SHP77 (cell line): ENCODE data around the gene ATRIP.
"Not testable (repeated sequence)": the region's sequence is repeated elsewhere in the genome, so short reads cannot be mapped to it uniquely, and the experiment has no call there.

Source experiments
- DNase-seq, 2 experiments: peaks; one replicate each; lab custom pipeline; 2025; lab: John Stamatoyannopoulos, UW

The ATRIP gene

DNA sequence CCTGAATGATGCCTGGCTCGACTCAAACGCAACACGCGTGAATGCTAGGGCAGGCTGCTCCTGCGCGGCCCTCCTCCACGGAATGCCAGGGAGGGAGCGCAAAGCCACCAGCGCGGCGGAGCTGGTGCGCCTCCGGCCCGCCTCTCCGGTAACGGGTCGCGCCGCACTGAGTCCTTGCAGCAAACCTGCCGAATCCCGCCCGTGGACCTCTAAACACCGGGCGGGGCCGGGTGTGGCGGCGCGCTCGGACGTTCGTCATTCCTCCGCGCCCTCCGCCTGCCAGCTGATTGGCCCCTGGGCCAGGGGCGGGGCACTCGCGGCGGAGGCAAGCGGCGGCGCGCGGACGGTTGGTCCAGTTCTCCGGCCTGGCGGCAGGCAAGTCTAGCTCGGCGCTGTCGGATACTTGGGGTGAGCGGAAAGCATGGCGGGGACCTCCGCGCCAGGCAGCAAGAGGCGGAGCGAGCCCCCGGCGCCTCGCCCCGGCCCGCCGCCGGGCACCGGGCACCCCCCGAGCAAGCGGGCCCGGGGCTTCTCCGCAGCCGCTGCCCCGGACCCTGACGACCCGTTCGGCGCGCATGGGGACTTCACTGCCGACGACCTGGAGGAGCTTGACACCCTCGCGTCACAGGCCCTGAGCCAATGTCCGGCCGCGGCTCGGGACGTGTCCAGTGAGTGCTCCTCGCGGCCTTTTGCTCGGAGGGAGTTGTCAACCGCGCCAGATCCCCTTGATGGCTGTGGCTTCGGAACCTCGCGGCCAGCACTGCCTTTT lies at the start of gene ATRIP:
TSS of gene ATRIP (plus strand) at position 313 of the 769 bp plus-strand sequence. CDS start at position 422, 109 bp downstream.
- peak; percentile 89 to 90 for DNase-seq

DNA sequence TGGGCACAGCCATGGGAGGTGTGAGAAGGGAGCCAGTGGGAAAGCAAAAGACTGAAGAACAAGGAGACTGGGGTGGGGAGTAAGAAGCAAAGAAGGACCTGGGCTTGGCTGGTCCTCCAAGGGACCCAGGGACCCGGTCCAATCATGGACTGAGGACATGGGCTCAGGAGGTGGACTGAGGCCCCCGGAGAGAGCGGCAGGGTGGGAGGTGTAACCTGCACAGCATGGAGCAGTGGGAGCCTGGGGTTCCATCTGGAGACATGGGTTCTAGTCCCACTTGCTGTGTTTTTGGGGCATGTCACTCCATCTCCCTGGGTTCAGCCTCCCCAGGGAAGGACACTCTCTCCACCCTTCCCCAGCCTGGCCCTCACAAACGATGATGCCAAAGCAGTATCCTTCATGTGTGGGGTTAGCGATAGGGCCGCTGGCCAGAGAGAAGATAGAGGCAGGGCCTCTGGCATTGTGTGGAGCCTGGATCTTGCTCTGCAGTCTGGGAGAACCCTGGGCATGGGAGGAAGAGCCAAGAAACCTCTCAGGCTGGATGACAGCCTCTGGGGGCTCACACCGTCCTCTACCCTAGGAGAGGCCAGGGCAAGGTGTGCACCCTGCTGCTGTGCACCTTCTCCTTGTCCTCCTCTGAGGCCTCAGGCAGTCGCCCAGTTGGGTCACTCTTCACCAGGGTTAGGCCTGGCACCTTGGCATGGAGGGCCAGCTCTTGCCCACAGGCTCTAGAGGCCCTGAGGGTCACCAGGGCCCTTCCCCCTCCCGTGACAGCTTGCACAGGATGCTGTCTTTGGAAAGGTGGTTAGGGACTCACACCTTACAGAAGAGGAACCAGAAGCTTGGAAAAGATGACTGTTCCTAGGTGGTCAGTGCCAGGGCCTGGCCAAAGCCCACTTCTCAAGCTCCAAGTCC lies 48.5 kb upstream of the ATRIP start:
- DNase-seq = no peak

DNA sequence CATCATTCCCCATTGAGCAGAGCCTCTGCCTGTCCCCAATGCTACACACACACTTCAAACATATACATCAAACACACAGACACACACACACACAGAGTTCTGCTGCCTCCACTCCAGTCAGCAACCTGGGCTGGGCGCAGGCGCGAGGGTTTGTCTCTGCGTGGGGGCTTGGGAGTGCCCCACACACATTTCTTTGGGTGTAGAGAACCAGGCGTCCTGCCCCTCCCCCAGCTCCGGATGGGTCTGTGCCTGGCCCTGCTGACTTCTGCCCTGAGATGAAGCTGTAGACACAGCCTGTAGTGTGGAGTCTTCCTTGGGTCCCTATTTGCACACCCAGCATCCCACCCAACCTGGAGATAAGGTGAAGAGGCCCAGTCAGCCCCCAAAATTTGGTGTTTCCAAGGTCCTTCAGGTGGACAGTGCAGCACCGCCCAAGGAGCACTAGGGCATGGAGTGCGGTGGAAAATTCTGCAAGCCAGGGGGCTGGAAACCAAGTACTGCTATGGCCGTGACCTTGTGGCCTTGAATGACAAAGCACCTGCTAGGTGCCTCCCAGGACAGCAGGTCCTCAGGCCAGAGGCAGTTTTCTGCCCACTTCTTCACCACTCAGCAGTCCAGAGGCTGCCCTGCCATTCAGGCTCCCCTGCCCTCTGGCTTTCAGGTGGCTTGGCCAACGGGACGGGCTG lies 47.7 kb upstream of the ATRIP start:
- DNase-seq = no peak

DNA sequence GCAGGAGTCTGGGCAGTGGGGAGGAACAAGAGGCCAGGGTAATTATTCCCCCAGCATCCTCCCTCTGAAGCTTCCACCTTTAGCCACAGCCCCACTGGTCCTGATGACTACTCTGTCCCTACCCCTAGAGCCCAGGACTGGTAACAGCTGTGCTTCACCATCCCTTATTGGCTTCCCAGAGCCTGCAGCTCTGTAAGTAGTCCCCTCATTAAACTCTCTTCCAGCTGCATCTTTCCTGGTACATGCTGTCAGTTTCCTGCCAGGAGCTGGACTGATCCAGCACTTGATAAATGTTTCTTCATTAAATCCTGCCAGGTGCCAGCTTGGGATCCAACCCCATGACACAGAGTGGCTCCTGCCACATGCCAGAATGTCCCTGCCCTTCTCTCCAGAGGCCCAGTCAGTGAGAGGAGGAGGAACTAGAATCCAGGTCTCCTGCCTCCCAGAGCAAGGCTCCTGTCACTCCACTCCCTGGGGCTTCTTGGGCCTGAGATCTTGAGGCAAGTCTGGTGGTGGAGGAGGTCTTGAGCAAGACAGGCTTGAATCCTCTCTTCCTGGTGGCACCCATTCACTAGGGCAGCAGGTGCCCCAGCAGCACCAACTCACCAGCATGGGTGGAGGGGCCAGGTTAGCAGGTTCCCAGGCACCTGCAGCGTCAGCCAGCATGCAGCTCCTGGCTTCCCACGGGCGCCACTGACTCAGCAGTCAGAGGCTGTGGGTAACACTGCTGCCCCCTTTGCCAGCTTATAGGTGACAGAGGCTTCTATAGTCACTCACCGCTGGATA lies 47.0 kb upstream of the ATRIP start:
- no peak for DNase-seq

DNA sequence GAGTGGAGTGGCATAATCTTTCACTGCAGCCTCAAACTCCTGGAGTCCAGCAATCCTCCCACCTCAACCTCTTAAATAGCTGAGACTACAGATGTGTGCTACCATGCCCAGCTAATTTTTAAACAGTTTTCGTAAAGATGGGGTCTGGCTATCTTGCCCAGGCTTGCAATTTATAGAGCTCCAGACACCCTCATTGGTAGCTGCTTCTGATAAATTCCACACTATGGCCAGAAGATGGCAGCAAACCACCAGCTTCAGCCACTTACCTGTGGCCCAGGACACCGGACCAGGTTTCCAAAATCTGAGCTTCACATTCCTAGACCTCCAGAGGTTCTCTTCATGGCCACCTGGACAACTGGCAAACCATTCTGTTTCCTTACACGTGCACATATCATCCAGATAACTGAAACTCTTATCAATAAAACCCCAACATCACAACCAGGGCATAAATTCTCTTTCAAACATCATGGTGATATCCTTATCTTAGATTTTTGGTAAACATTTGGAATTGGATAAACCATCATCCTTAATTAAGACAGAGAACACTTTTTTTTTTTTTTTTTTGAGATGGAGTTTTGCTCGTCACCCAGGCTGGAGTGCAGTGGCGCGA lies 45.6 kb upstream of the ATRIP start:
- DNase-seq = peak; percentile 35 to 67

DNA sequence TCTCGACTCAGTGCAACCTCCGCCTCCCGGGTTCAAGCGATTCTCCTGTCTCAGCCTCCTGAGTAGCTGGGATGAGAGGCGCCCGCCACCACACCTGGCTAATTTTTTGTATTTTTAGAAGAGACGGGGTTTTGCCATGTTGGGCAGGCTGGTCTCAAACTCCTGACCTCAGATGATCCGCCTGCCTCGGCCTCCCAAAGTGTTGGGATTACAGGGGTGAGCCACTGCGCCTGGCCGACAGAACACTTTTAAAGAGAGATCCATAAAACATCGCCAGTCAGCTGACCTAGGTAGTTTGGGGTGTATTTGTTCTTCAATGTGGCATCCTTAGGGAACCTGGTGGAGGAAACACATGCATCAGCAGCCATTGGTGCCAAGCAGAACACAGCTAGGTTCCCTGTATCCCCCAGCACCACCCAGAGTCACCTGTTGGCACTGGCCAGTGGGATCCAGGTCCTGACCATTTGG lies 45.1 kb upstream of the ATRIP start:
- DNase-seq = not testable (repeated sequence)

DNA sequence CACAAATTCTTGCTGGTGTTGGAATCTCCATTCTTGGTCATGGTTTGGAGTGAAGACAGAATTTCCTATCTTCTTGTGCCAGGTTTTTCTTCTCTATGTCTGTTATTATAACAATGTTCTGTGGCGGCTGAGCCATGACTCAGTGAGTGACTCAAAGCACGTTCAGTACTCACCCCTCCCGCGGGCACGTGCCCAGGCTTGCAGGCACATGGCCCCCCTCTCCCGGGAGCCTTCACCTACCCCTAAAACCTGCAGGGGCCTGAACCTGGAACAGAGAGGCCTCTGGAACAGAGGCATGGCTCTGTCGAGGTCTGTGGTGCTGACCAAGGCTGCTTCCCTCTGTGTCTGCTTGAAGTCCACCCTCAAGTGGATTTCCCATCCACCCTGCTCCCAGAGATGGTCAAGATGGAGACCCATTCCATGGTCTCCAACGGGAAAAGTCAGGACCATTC lies 44.2 kb upstream of the ATRIP start:
- no peak for DNase-seq

DNA sequence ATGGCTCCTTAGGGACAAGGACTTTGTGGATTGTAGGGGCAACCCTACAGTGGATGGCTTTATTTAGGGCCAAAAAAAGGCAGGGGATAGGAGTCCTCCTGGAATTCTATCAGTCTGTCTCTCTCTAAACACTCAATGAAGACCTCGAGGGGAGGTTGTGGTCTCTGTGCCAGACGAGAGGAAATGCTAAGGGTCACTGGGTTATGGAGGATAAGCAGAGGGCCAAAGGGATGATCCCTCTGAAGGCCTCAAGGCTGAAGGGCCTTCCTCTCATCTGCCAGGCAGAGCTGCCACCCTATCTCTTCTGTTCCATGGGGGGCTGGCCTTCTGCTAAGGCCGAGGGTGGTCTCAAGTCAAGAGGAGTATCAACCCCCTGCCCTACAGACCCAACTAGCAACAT lies 43.6 kb upstream of the ATRIP start:
- DNase-seq = no peak

DNA sequence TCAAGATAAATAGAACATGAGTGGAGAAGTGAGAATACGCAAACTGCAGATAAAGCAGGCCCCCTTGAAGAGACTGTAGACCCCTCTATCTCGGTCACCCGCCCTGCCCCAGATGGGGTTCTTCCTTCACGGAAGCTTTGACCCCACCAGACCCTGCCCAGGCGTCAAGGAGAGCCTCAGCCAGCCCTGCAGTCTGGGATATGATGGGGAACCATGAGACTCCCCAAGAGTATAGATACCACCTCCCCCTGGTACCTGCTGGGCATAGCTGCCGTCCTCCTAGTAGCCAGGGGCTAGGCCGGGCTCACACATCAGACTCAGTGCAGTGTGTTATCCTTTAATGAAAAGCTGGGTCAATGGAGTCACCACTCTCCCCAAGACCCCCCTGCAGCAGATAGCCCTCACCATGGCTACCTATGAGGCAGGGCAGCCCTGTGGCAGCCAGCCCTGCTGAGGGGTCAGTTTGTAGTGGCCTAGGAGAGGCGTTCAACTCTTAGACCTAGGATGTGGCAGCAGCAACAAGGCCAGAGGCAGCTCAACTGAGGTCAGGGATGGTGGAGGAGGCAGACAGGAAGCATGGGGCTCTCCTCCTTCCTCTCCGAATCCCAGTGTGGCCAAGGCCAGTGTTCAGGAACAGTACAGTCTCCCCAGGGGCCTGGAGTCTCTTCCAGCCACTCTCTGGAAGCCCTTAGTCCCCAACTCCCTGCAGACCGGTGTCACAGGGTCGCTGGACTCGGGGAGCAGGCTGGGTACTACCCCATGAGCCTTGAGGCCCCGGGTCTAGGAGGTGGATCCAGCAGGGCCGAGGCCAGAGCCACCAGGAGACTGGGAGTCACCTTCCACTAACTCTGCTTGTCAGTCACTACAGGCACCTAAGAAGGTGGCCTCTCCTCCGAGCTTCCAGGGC lies 42.8 kb upstream of the ATRIP start:
- DNase-seq = no peak

DNA sequence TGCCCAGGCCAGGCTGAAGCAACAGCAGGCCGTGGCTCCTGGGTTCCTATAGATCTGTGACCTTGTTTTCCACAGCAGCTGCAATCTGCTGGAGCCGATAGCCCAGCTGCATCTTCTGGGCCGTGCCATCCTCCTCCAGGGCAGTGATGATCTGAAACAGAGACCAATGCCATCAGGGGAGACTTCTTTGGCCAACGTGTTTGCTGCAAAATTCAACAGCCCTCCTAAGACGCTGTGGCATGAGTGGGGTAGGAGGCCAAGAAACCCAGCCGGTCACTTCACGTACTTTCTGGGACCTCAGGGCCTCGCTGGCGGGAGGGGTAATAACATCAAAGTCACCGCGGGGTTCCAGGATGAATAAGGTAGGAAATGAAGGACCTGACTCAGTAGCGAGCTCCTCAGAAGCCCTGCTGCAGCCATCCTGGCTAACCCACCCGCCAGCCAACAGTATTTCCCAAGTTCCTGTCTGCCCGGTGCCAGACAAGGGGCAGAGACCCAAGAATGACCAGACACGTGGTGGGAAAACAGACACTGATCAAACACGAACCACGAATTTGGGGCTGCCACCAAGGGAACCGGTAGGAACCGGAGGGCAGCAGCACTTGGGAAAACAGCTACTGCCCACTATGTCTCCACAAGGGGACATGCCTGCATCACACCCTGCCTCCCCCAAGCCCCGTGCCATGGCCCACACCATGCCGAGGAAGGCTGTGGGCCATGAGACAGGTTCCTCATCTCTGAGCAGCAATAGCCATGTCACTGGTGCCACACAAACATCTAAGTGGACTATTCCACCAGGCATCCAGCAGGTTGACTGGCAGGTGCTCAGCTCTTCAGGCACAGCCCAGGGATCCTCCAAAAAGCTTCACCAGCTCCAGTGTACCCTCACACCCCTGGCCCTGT lies 41.8 kb upstream of the ATRIP start:
- no peak for DNase-seq

DNA sequence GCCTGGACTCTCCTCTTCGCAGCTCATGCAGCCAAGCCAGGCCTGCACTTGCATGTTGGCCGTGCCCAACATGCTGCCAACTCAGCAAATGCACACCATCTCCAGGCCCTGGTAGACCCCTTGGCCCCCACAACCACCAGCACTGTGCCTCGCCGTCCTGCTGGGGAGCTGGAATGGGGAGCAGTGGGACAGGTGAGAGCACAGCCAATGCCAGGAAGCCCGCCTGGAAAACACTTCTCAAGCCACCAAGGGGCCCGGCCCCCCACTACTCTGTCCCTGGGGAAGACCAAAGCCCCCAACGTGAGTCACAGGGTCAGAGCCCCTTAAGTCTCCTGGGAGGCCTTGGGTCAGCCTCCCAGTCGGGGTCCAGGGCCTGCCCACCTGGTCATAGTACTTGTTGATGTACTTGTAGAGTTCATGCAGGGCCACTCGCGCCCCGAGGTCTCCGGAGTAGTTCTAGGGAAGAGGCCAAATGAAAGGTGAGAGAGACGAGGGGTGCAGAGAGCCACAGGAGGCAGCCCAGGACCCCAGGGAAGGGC lies 41.1 kb upstream of the ATRIP start:
- DNase-seq = no peak

DNA sequence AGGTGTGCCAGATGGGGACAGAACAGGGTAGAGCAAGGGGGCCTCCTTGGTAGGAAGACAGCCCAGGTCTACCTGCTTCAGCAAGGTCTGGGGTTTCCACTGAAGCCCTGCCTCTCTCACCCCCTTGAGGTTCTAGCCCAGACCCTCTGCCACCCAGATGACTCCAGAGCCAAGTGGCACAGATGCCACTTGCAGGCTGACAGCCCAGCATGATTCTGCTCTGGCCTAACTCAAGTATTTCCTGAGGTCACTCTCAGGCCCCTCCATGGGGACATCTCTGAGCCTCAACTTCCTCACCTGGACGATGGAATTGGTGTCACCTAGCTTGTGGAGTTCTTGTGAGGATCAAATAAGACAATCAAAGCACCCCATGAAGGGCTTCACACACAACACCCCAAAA lies 40.6 kb upstream of the ATRIP start:
- no peak for DNase-seq

DNA sequence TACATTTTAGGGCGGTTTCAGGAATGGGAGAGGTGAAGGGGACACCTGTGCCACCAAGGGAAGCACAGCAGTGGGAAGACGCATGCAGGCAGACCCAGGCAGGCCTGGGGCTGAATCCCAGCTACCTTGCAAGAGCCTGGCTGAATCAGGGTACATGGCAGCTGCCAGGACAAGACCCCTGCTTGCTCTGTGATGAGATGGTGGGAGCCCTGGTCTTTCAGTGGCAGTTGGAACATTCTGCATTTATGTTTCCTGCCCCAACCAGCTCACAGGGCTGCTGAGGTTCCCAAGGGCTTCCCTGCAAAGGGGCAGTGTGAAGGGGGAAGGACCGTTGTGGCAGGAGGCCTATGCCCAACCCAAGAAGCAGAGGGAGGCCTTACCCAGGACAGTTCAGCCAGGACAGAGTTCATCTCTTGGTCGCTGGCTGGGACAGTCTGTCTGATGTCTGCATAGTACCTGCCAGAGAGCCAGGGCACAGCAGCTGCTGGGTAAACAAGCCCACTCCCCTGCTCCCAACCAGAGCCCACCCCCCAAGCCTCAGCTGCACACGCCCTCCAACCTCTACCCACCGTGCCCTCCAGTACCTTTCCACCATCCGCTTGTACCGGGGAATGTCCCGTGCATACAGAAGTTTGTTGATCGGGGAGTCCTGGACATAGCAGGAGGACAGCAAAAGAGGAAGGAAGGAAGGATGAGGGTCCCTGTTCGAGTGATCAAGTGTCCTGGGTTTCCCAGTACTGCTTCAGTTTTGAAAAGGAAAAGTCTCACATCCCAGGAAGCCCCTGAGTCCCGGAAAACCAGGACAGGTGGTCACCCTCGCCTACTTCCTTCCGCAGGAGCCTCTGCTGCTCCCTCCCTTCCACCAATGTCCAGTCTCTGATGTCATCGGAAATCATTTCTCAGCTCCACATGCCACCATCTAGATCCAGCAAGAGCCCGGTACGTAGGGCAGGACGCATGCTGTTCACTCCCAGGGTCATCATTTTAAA lies 39.8 kb upstream of the ATRIP start:
- DNase-seq = no peak

DNA sequence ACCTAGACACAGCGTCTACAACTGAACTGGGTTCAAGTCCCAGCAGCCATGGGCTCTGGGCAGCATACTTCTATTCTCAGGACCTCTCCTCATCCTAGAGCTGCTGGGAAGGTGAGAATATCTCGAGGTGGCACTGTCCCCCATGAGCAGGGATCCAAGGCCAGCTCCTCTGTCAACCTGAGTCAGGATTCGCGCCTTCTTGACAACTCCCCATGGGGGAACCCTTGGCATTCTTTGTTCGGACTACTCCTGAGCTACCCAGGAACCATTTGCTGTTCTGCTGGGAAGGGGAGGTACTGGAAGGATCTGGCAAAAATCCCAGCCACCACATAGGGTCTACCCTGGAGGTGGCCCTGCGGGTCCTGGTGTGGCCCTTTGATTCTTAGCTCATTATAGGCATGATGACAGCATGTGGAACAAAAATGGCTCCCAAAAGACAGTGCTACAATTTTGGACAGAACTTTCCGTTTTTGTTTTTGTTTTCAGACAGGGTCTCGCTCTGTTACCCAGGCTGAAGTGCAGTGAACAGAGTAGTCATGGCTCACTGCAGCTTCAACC lies 38.9 kb upstream of the ATRIP start:
- no peak for DNase-seq

DNA sequence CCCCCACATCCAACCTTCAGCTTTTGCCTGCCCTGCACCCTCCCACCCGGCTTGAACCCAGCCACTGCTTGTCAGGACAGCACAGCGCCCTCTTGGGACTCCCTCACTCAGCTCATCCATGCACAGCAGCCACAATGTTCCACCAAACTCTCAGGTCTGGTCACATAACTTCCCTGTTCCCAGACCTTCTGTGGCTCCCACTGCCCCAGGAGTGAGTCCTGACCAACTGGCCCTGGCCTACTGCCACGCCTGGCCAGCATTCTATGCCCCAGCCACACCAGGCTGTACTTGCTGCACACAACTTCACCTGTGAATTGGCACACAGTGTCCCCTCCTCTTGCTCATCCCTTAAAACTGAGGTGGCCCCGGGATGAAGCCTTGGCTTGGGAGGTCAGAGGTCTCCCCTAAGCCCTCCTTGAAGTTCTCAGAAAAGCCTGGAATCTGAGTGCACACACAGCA lies 37.7 kb upstream of the ATRIP start:
- DNase-seq = no peak

DNA sequence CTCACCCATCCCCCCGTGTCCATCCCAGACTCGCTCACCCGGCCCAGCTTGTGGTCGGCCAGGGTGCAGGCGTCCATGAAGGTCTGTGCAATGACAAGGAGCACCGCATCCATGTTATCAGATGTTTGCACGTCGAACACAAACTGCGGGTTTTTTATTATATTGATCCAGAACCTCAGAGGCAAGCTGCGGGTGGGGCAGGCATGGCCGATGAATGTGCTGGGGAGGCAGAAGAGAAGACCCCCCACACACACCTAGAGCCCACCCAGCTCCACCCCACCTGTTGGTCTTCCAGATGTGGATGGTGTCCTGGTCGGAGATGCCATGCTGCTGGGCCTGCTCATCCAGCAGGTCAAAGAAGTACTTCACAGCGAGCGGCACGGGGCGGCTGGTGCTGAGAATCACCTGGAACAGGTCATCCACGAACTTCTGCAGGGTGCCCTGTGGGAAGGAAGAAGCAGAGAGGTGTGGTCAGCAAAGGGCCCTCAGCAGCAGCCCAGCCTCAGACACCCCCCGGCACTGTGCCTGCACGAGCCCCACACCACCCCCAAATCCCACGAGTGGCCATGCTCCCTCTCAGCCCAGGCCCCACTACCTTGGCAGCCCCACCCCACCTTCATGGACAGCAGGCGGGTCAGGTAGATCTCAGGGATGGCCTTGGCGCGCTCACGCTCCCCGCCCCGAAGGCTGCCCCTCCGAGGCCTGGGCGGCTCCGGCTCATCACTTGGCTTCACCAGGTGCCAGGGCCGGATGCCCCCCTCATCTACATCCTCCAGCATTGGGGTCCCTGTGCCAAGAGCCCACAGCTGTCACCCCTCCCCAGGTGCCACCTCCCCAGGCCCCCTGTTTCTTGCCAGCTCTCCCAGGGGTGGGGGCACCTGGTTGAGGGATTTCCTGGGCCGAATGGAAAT lies 37.0 kb upstream of the ATRIP start:
- DNase-seq = no peak
